Hematopoietic multipotent progenitor cell treated with erythropoietin and hydrocortisone succinate and interleukin-3 and kit ligand, for 6 days (in vitro differentiated cells): ENCODE results near the gene RAD54L2.
A peak's percentile ranks its signal among the peaks of the same experiment; 100 is the strongest.
"Not testable (repeated sequence)": the region's sequence is repeated elsewhere in the genome, so short reads cannot be mapped to it uniquely, and the experiment has no call there.

Experiments used
- DNase-seq: peaks from one replicate; pipeline ENCODE4 v3.0.0-alpha.2; 2015

RAD54L2 gene

GRCh38 chr3:51538459-51539290, at the start of gene RAD54L2:
Gene RAD54L2 (plus strand): TSS chr3:51538719. CDS start chr3:51590421, 51,702 bp downstream.
- peak; percentile 82 for DNase-seq

- DNase-seq = peak; percentile 96
These were observed 39.4 kb upstream of the RAD54L2 start for GRCh38 chr3:51498876-51499738.

DNA sequence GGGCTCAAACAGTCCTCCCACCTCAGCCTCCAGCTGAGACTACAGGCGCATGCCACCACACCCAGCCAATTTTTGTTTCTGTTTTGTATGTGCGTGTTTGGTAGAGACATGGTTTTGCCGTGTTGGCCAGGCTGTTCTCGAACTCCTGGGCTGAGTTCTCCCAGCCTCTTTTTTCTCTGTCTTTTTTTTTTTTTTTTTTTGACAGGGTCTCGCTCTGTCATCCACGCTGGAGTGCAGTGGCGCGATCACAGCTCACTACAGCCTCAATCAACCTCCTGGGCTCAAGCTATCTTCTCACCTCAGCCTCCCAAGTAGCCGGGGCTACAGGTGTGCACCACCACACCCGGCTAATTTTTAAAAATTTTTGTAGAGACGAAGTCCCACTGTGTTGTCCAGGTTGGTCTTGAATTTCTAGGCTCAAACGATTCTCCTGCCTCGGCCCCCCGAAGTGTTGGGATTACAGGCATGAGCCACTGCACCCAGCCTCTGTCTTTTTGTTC, 37.8 kb upstream of the RAD54L2 start:
- no peak for DNase-seq

- peak; percentile 85 for DNase-seq
These were observed 36.5 kb upstream of the RAD54L2 start for GRCh38 chr3:51501833-51502561.

GRCh38 chr3:51502562-51502910, 36.0 kb upstream of the RAD54L2 start:
- no peak for DNase-seq

DNA sequence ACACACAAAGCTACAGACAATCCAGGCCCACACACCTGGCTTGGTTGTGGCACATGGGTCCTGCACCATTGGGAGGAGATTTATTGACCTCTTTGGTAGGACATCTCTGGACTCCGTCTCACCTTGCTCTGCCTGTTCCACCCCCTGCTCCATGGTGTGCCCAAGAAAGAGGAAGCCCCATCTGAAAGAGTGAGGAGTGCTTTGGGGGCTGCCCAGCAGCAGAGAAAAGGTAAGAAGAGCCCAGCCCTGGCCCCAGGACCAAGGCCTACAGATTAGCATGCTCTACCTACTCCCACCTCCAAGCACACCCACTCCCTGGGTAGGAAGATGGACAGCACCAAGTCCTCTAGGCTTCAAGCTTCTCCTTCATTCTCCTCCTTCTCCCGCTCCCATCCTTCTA, 35.5 kb upstream of the RAD54L2 start:
- DNase-seq = no peak

DNA sequence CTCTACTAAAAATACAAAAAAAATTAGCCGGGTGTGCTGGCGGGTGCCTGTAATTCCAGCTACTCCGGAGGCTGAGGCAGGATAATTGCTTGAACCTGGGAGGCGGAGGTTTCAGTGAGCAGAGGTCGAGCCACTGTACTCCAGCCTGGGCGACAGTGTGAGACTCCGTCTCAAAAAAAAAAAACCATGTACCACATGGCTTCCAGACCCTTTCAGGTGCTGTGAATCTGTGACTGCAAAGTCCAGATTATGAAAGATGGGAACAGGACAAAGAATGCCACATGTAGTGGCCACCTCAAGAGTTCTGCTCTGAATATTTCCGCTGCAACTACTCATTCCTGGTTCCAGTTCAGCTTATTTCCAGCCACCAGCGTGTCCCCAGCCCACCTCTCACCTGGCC, 30.3 kb upstream of the RAD54L2 start:
- DNase-seq = no peak

- DNase-seq = no peak
These were observed 27.5 kb upstream of the RAD54L2 start for GRCh38 chr3:51510996-51511395.

DNA sequence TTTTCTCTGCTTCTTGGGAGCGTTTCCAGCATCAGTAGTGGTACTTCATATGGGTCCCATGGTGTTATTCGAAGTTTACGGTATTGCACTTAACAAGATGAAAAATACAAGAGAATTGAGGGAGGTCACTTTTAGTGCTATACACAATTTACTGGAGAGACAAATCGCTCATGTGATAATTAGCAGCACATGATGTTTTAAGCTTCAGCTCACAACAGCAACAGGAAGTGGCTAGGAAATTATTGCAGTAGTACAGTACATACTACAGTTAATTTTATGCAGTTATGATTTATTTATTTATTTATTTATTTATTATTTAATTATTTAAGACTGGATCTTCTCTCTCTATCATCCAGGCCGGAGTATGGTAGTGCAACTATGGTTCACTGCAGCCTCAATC, 24.3 kb upstream of the RAD54L2 start:
- DNase-seq = no peak

DNA sequence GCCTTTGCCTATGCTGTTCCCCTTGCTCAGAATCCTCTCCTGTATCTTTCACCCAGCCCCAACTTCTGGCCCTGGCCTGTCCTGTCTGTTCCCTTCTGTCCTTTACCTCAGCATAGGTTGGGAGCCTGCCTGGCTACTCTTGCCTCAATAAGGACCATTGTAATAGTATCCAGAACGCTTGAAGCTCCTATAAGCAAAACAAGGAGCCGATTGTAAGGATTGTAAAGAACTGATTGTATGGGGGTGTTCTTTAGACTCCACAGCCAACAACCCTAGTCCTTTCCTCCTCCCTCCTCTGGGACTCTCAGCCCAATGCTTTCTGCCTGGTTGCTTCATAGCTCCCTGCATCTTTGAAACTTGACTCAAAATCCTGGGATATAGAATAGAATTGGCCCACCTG, 18.7 kb upstream of the RAD54L2 start:
- no peak for DNase-seq

DNA sequence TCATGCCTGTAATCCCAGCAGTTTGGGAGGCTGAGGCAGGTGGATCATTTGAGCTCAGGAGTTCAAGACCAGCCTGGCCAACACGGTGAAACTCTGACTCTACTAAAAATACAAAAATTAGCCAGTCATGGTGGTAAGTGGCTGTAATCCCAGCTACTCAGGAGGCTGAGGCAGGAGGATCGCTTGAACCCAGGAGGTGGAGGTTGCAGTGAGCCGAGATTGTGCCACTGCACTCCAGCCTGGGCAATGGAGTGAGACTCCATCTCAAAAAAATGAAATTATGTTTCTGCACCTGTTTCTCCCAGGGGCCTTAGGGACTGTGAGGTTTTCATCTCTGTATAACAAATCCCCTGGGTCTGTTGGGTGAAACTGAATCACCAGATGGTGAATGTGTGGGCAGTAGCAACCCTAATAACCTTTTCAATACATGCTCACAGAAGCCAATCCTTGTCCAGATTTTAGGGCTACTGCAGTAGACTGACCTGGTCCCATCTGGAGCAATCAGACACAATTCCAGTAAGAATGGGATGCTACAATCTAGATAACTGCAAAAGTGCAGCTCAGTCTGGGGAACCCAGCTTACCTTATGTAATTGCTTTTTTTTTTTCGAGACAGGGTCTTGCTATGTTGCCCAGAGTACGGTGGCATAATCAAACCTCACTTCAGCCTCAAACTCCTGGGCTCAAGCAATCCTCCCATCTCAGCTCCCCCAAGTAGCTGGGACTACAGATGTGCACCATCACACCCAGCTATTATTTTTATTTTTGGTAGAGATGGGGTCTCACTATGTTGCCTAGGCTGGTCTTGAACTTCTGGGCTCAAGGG, 17.4 kb upstream of the RAD54L2 start:
- DNase-seq = not testable (repeated sequence)

- no peak for DNase-seq
These were observed 16.1 kb upstream of the RAD54L2 start for GRCh38 chr3:51522273-51522962.

DNA sequence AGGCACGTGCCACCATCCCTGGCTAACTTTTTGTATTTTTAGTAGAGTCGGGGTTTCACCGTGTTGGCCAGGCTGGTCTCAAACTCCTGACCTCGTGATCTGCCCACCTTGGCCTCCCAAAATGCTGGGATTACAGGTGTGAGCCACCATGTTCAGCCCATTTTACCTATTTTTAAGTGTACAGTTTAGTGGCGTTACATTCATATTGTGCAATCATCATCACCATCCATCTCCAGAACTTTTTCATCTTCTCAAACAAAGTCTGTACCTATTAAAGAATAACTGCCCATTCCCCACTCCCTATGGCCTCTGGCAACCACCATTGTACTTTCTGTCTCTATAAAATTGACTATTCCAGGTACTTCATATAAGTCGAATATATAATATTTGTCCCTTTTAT, 13.6 kb upstream of the RAD54L2 start:
- DNase-seq = not testable (repeated sequence)

DNA sequence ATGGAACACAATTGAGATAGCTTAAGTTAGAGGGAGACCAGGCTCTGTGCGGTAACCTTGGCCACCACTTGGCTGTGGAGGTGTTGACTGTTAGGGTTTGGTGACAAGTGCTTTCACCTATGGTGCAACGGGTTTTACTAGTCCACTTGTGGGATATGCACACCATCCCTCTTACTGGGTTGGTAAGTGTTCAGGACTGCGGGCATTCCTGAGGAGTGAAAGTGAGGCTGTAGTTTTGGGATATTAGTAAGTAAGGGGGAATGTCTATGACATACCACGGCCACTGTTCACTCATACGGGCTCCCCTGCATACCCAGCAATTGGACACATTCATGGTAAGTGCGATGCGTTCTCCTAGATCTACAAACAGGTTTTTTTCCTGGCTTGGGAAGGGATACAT, 8.0 kb upstream of the RAD54L2 start:
- no peak for DNase-seq

- DNase-seq = no peak
These were observed 3.1 kb upstream of the RAD54L2 start for GRCh38 chr3:51535146-51536019.

DNA sequence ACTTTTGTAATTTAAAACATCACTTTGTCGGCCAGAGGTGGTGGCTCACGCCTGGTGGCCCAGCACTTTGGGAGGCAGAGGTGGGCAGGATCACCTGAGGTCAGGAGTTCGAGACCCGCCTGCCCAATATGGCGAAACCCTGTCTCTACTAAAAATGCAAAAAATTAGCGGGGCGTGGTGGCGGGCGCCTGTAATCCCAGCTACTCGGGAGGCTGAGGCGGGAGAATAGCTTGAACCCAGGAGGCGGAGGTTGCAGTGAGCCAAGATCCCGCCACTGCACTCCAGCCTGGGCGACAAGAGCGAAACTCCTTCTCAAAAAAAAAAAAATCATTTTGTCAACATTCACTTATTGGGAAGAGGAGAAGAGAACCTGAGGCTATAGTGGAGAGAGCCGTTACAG, 888 bp upstream of the RAD54L2 start:
- not testable (repeated sequence) for DNase-seq

DNA sequence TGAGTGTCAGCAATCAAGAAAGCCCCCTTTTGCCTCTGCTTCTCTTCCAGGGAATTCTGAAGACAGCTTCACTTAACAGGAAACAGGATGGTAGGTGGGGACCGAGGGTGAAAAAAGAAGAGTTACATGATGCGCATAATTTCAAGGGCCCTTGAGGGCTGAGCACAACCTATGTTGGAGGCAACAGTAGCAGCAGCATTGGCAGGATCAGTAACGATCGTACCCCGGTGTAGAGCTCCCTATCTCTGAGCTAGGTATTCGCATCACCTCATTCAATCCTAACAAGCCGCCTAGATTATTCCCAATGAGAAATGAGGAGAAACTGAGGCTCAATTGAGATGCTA, 432 bp upstream of the RAD54L2 start:
- DNase-seq = peak; percentile 21

GRCh38 chr3:51539291-51539941, 897 bp downstream of the RAD54L2 start:
- peak; percentile 88 for DNase-seq

GRCh38 chr3:51542596-51542995, 4.1 kb downstream of the RAD54L2 start:
- DNase-seq = not testable (repeated sequence)
